ENCODE results near the gene COL4A2. TPM values are rescaled to one million over a fixed set of nuclear protein-coding genes. Genes with fewer than 3 reads are reported as not detected.

The COL4A2 gene
- total and polyA plus RNA-seq, 8 donors = 18.4 to 130 (median 43.8) TPM

DNA sequence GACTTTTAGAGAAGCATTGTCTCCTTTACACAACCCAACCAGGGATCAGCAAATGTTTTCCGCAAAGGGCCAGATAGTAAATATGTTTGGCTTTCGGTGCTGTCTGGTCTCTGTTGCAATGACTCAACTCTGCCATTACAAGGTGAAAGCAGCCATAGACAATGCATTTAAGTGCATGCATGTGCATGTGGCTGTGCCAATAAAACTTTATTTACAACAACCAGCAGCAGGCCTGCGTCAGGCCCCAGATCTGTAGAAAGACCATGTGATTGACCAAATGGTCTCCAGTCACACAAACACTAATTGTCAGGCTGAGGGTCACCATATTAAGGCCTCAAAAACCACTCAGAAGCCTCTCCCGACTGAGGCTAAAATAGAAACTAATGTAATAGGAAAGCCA is 246.3 kb downstream of the COL4A2 start:
- Histone ChIP-seq H3K27me3 (no peaks in the 10 kb centered on the region), H3K4me1 (peaks cover 39 to 64% (median 55%) of the 10 kb centered on the region in 3 donors), H3K4me3 (no peak overlapping the region), H3K9me3 (no peaks in the 10 kb centered on the region), H3K36me3 (no peaks in the 10 kb centered on the region), H3K27ac (peak overlapping the region in 2 of 4 donors; percentile 82 to 88)
- TF ChIP-seq, protein P1, sequence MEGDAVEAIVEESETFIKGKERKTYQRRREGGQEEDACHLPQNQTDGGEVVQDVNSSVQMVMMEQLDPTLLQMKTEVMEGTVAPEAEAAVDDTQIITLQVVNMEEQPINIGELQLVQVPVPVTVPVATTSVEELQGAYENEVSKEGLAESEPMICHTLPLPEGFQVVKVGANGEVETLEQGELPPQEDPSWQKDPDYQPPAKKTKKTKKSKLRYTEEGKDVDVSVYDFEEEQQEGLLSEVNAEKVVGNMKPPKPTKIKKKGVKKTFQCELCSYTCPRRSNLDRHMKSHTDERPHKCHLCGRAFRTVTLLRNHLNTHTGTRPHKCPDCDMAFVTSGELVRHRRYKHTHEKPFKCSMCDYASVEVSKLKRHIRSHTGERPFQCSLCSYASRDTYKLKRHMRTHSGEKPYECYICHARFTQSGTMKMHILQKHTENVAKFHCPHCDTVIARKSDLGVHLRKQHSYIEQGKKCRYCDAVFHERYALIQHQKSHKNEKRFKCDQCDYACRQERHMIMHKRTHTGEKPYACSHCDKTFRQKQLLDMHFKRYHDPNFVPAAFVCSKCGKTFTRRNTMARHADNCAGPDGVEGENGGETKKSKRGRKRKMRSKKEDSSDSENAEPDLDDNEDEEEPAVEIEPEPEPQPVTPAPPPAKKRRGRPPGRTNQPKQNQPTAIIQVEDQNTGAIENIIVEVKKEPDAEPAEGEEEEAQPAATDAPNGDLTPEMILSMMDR (IDR thresholded peaks at IDR 0.05) = no peak
- intact Hi-C loops (cut with DNase I) = no loop called here
- ATAC-seq (no peak), DNase-seq (no peak), FAIRE-seq (no peak)
- WGBS, 2 donors = 73 to 74% methylated on average over 4 of the region's 4 CpGs

DNA sequence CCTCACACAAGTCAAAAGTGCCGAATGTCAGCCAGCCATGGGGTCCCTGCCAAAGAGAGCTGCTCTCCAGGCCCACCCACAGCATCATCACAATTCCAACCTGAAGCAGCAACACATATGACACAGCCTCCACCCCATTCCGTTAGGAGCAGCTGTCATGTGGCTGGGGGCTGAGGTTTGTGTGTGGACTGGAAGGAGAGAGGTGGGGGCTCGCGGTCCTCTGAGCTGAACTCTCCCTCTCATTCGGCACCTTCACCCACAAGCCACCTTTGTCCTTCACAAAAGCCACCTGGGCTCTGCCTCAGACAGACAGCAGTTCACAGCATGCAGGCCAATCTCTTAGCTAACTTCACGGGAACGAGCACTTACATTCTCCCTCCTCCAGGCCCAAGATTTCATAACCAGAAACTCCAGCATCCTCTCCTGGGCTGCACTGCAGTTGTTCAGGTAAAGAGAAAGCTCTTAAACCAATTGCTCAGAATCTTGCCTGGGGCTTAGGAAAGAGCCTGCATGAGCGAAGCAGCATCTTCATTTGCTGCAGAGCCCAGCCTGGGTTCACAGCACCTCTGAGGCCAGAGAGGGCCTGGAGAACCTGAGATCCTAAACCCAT is 247.2 kb downstream of the COL4A2 start:
- H3K4me1 ChIP-seq = peaks cover 39 to 71% (median 55%) of the 10 kb centered on the region in 3 donors
- 55 to 63% methylated on average over 8 of the region's 8 CpGs for WGBS, 2 donors
- no peak for DNase-seq
- no peak for ATAC-seq
- H3K27me3 ChIP-seq = no peaks in the 10 kb centered on the region
- H3K9me3 ChIP-seq = no peaks in the 10 kb centered on the region
- H3K4me3 ChIP-seq = no peak overlapping the region
- intact Hi-C loops (cut with DNase I) = no loop called here
- peak overlapping the region; percentile 46 to 88 (median 72) for H3K27ac ChIP-seq
- FAIRE-seq = no peak
- H3K36me3 ChIP-seq = no peaks in the 10 kb centered on the region
- TF ChIP-seq, protein P1 (IDR thresholded peaks at IDR 0.05) = no peak

DNA sequence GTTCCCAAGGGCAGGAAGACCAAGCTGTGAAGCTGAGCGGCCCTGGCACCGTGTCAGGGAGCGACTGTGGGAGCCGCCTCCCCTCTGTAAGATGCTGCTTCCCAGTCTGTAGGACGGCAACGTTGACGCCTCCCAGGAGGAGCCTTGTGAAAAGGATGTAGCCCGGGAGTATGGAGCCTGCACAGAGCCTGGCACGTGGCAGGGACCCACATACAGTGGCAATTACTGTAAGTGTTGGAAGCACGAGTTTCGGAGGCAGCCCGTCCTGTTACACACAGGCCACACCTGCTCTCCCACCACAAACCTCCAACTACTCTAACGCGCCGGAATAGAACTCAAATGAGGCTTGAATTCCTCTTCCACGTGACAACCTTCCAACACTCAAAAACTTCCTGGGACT is 247.9 kb downstream of the COL4A2 start:
- Histone ChIP-seq H3K36me3 (no peaks in the 10 kb centered on the region), H3K4me1 (peaks cover 39 to 71% (median 55%) of the 10 kb centered on the region in 3 donors)
- no peak for FAIRE-seq

DNA sequence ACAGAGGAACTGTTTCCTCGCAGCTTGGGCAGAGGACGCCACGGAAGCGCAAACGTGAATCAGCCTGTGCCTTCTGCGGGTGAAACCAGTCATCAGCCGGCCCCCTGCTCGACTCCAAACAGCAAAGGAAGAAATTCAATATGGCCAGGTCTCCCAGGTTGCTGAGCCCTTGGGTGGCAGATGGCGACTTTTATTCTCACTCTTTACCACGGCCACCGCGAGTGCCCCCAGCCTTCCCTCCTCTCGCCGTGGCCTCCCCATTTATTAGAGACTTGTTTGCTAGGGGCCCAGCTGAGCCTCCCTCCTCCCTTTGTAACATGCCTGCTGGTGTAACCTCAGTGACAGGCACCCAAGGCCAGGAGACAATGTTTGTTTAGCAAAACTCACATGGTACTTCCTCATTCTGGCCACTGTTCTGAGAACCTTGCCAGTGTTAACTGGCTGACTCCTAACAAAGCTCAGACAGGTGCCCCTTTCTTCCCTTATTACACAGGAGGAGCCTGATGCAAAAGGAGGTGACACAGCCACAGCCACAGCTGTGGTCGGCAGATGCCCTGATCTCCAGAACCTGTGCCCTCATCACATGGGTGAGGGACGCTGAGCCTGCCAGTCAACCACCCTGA is 248.6 kb downstream of the COL4A2 start:
- 24 to 25% methylated on average over 16 of the region's 16 CpGs for WGBS, 2 donors

More for the DNA sequence above, 247.9 kb downstream of the COL4A2 start:
- Histone ChIP-seq H3K4me3 (no peak overlapping the region), H3K27me3 (no peaks in the 10 kb centered on the region), H3K27ac (peak overlapping the region; percentile 54 to 88 (median 72)), H3K9me3 (no peaks in the 10 kb centered on the region)
- DNase-seq (peak in 1 of 6 donors; percentile 48), ATAC-seq (no peak)
- TF ChIP-seq, protein P1 (IDR thresholded peaks at IDR 0.05) = no peak
- intact Hi-C loops (cut with DNase I) = no loop called here
- WGBS, 2 donors = 67 to 75% methylated on average over 15 of the region's 16 CpGs

More for the DNA sequence above, 248.6 kb downstream of the COL4A2 start:
- Histone ChIP-seq H3K4me3 (peak overlapping the region in 1 of 4 donors; percentile 8), H3K4me1 (peaks cover 42 to 69% (median 48%) of the 10 kb centered on the region in 3 donors), H3K27ac (peak overlapping the region; percentile 54 to 88 (median 72)), H3K27me3 (no peaks in the 10 kb centered on the region), H3K36me3 (no peaks in the 10 kb centered on the region), H3K9me3 (no peaks in the 10 kb centered on the region)
- TF ChIP-seq, protein P1 (IDR thresholded peaks at IDR 0.05) = no peak
- FAIRE-seq (no peak), ATAC-seq (peak; percentile 68 to 81 (median 79)), DNase-seq (peak; percentile 60 to 80 (median 72))
- intact Hi-C loops (cut with DNase I) = no loop called here

Measured in pancreas (tissue), 10 donors.